ENCODE results near the gene PMF1.

PMF1 gene

GRCh38 chr1:156217871-156218270 is 5.1 kb downstream of the PMF1 start:
- no peak for TF ChIP-seq CTCF (IDR thresholded peaks at IDR 0.05; ENCODE audit: low read depth, low read length)
- no peak overlapping the region for H3K4me3 ChIP-seq (ENCODE audit: low read depth, low read length)

- TF ChIP-seq CTCF (IDR thresholded peaks at IDR 0.05; ENCODE audit: low read depth, low read length) = no peak
- H3K4me3 ChIP-seq (ENCODE audit: low read depth, low read length) = no peak overlapping the region
These were observed 7.4 kb downstream of the PMF1 start for GRCh38 chr1:156220226-156220625.

GRCh38 chr1:156221986-156222692 is 9.3 kb downstream of the PMF1 start:
- no peak overlapping the region for H3K4me3 ChIP-seq (ENCODE audit: low read depth, low read length)
- no peak for TF ChIP-seq CTCF (IDR thresholded peaks at IDR 0.05; ENCODE audit: low read depth, low read length)

GRCh38 chr1:156225677-156226014 is 12.8 kb downstream of the PMF1 start:
- no peak for TF ChIP-seq CTCF (IDR thresholded peaks at IDR 0.05; ENCODE audit: low read depth, low read length)
- H3K4me3 ChIP-seq (ENCODE audit: low read depth, low read length) = no peak overlapping the region

- no peak overlapping the region for H3K4me3 ChIP-seq (ENCODE audit: low read depth, low read length)
- no peak for TF ChIP-seq CTCF (IDR thresholded peaks at IDR 0.05; ENCODE audit: low read depth, low read length)
These were observed 13.3 kb downstream of the PMF1 start for GRCh38 chr1:156226116-156226538.

GRCh38 chr1:156226782-156227181 is 14.0 kb downstream of the PMF1 start:
- no peak for TF ChIP-seq CTCF (IDR thresholded peaks at IDR 0.05; ENCODE audit: low read depth, low read length)
- H3K4me3 ChIP-seq (ENCODE audit: low read depth, low read length) = no peak overlapping the region

- no peak for TF ChIP-seq CTCF (IDR thresholded peaks at IDR 0.05; ENCODE audit: low read depth, low read length)
- no peak overlapping the region for H3K4me3 ChIP-seq (ENCODE audit: low read depth, low read length)
These were observed 15.7 kb downstream of the PMF1 start for GRCh38 chr1:156228501-156228900.

Data from WI38 (cell line).